ENCODE measurements around the gene FNBP1. TPM values are rescaled to one million over a fixed set of nuclear protein-coding genes. Genes with fewer than 3 reads are reported as not detected.

Gene FNBP1
- total and polyA plus RNA-seq, 2 donors (not counting 1 experiment from before 2014, with no cell fraction given) = 42.9 to 318 TPM

DNA sequence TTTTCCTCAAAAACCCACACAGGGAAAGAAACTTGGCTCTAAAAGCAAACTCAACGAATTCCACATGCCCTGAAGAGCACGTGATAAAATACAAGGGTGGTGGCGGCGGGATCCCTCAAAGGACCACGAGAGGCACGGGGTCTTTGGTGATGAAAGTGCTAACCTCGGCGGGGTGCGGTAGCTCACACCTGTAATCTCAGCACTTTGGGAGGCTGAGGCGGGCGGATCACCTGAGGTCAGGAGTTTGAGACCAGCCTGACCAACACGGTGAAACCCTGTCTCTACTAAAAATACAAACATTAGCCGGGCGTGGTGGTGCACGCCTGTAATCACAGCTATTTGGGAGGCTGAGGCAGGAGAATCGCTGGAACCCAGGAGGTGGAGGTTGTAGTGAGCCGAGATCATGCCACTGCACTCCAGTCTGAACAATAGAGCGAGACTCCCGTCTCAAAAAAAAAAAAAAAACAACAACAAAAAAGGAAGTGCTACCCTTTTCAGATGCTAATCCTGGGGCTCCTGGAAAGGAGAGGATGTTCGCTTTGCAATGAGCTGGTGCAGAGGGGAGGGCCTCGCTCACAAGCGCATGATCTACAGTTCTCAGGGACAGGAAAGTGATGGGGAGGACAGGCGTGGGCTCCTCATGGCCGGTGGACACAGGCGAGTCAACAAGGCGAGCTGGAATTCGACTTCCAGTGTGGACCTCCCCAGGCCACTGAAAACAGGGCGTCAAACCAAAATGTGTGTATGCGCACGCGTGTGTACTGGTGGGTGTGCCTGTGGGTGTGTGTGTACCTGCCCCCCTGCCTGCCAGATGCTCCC lies 153.7 kb downstream of the FNBP1 start:
- TF ChIP-seq, protein P1, sequence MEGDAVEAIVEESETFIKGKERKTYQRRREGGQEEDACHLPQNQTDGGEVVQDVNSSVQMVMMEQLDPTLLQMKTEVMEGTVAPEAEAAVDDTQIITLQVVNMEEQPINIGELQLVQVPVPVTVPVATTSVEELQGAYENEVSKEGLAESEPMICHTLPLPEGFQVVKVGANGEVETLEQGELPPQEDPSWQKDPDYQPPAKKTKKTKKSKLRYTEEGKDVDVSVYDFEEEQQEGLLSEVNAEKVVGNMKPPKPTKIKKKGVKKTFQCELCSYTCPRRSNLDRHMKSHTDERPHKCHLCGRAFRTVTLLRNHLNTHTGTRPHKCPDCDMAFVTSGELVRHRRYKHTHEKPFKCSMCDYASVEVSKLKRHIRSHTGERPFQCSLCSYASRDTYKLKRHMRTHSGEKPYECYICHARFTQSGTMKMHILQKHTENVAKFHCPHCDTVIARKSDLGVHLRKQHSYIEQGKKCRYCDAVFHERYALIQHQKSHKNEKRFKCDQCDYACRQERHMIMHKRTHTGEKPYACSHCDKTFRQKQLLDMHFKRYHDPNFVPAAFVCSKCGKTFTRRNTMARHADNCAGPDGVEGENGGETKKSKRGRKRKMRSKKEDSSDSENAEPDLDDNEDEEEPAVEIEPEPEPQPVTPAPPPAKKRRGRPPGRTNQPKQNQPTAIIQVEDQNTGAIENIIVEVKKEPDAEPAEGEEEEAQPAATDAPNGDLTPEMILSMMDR (IDR thresholded peaks at IDR 0.05) = no peak
- TF ChIP-seq EZH2 (IDR thresholded peaks at IDR 0.05; ENCODE audit: borderline replicate concordance, insufficient read depth, low read depth, low read length, poor library complexity, severe bottlenecking) = no peak
- H3K9me3 ChIP-seq (ENCODE audit: control extremely low read depth in 1 of 3, control insufficient read depth in 2 of 3, insufficient read depth in 1 of 3, low read length in 2 of 3) = peaks cover 0 to 8% (median 0%) of the 10 kb centered on the region in 3 donors
- H3K4me3 Mint-ChIP-seq = peak overlapping the region; percentile 95
- peak; percentile 73 for DNase-seq
- H3K27me3 Mint-ChIP-seq = no peaks in the 10 kb centered on the region
- peaks cover 0 to 9% of the 10 kb centered on the region in 2 experiments for H3K36me3 ChIP-seq (replicated peaks in 1 of 2; ENCODE audit: control extremely low read depth in 1 of 2, control insufficient read depth in 1 of 2, extremely low read depth in 1 of 2, insufficient read depth in 2 of 2, low read length in 1 of 2)
- peak overlapping the region; percentile 86 to 90 for H3K27ac ChIP-seq (ENCODE audit: low read length in 2 of 2)
- H4K20me1 ChIP-seq (ENCODE audit: control insufficient read depth, insufficient read depth, low read length, poor library complexity, severe bottlenecking) = no peaks in the 10 kb centered on the region
- H3K4me2 ChIP-seq (replicated peaks; ENCODE audit: low read depth, low read length, poor library complexity, severe bottlenecking) = peak overlapping the region; percentile 99
- H3K27me3 ChIP-seq (replicated peaks in 1 of 4; ENCODE audit: control extremely low read depth in 1 of 4, control insufficient read depth in 3 of 4, insufficient read depth in 4 of 4, low read length in 3 of 4) = no peaks in the 10 kb centered on the region
- ChIA-PET CTCF (interaction anchor here (0.6 to 2.0 kb wide), 10 partner anchors 8 to 210 kb away, joined by 3 to 7 read pairs (median 4); partner anchors contain the start of gene GPR107), POLR2A (interaction anchor here (0.5 to 2.3 kb wide), 18 partner anchors 26 to 1973 kb away, joined by 3 to 18 read pairs (median 5); partner anchors contain the start of genes CRAT, FNBP1, GPR107 and PTPA)
- H3K4me3 ChIP-seq (ENCODE audit: control extremely low read depth in 1 of 5, extremely low read depth in 1 of 5, insufficient read depth in 1 of 5, low read depth in 2 of 5, low read length in 4 of 5) = peak overlapping the region in 4 of 5 experiments; percentile 24 to 65 (median 46)
- H3K27ac Mint-ChIP-seq = peak overlapping the region; percentile 97
- intact Hi-C loops (cut with micrococcal nuclease) = loop anchor here (2.0 to 5.0 kb wide), 3 partner anchors 43 to 749 kb away; no protein-coding TSS in a partner anchor
- H3K4me1 ChIP-seq (ENCODE audit: control insufficient read depth in 2 of 2, insufficient read depth in 2 of 2, low read length in 2 of 2) = peaks cover 78 to 93% of the 10 kb centered on the region in 2 donors
- H3K9me3 Mint-ChIP-seq (ENCODE audit: insufficient read depth) = no peaks in the 10 kb centered on the region
- H3K9ac ChIP-seq (ENCODE audit: low read length) = peak overlapping the region; percentile 71
- no peak for ATAC-seq (ENCODE audit: low read depth)
- H3K79me2 ChIP-seq (ENCODE audit: control insufficient read depth, insufficient read depth, low read length) = peaks cover 27% of the 10 kb centered on the region
- 69% methylated on average over 12 of the region's 31 CpGs for WGBS (ENCODE audit: insufficient coverage)
- peaks cover 88% of the 10 kb centered on the region for H3K4me1 Mint-ChIP-seq
- H2AFZ ChIP-seq (ENCODE audit: insufficient read depth, low read depth, low read length, poor library complexity, severe bottlenecking) = no peak overlapping the region

Data from B cell (primary cell).